Measurements from ENCODE around the gene KLRF1.

Gene KLRF1

DNA sequence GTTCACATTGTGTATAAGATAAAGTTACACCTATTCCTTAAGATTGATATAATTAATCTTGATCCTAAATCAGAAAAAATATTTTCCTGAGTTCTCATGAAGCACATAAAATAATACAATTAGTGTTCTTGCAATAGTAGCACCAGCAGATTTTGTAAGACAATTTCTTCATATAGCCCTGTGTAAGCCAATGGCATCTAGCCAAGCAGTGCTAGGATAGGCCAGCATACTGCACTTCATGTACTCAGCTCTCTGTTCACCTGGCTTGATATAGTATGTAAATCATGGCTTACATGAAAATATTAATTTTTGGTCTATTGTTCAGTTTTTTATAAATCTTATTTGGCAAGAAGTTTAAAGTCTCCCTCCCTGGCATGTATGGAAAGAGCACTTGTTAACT, 55.9 kb downstream of the KLRF1 start:
- no peak overlapping the region for H3K23ac ChIP-seq (ENCODE audit: low read depth, low read length, poor library complexity)
- no peak for DNase-seq (ENCODE audit: low spot score)
- H3K27me3 ChIP-seq (ENCODE audit: control insufficient read depth in 3 of 3, insufficient read depth in 3 of 3, low read depth in 1 of 3, low read length in 3 of 3), result no peaks in the 10 kb centered on the region
- no peak overlapping the region for H3K4ac ChIP-seq (ENCODE audit: low read length)
- H3K4me3 ChIP-seq (ENCODE audit: low read length in 2 of 2), result no peak overlapping the region
- H3K79me1 ChIP-seq (ENCODE audit: low read depth, low read length), result no peaks in the 10 kb centered on the region
- H2BK15ac ChIP-seq (ENCODE audit: low read length), result no peak overlapping the region
- no peak overlapping the region for H2BK12ac ChIP-seq (ENCODE audit: low read length)
- H4K91ac ChIP-seq (ENCODE audit: low read depth, low read length, poor library complexity), result no peak overlapping the region
- H3K9ac ChIP-seq (ENCODE audit: low read depth, low read length, poor library complexity), result no peak overlapping the region
- H2BK5ac ChIP-seq (ENCODE audit: low read length), result no peak overlapping the region
- H2AFZ ChIP-seq (ENCODE audit: low read length), result no peak overlapping the region
- H3K27ac ChIP-seq (replicated peaks; ENCODE audit: low read length), result no peak overlapping the region
- H3K18ac ChIP-seq (ENCODE audit: low read length), result no peak overlapping the region
- H3K4me1 ChIP-seq (ENCODE audit: control insufficient read depth in 2 of 2, insufficient read depth in 1 of 2, low read depth in 1 of 2, low read length in 2 of 2), result no peaks in the 10 kb centered on the region
- no peak overlapping the region for H2BK120ac ChIP-seq (ENCODE audit: low read depth, low read length)
- H3K9me3 ChIP-seq (replicated peaks in 1 of 2; ENCODE audit: control insufficient read depth in 2 of 2, insufficient read depth in 1 of 2, low read depth in 1 of 2, low read length in 2 of 2), result no peaks in the 10 kb centered on the region
- H3K36me3 ChIP-seq (replicated peaks in 1 of 2; ENCODE audit: control insufficient read depth in 2 of 2, insufficient read depth in 2 of 2, low read length in 2 of 2), result no peaks in the 10 kb centered on the region
- H2AK5ac ChIP-seq (ENCODE audit: low read depth, low read length), result no peak overlapping the region
- H3K4me2 ChIP-seq (ENCODE audit: insufficient read depth, low read length, poor library complexity, severe bottlenecking), result no peak overlapping the region
- no peak overlapping the region for H4K8ac ChIP-seq (ENCODE audit: low read depth, low read length)
- no peak overlapping the region for H3K14ac ChIP-seq (ENCODE audit: low read length)

DNA sequence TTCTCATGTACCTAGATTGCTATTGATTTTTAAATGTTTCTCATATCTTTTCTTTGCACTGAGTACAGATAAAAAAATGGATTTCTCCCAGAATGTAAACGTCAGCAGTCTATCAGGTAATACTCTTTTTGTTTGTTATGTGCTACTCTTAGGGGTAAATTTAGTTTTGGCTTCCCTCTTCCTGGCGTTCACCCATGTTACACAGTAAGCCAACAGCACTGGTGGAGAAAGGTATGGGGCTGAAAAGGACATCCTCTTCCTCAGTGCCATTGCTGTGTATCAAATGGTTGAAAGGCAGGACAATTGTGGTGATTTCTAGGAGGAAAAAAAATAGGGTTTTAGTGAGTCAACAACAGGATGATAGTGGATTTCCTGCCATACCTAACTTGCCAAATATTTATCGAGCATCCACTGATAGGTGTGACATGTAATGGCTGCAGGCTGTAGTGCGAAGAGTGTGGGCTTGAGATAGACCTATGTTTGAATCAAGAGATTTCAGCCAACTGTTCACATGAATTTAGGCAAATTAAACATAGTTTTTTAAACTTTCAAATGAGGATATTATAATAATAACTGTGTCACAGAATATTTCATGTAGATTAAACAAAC, 61.5 kb downstream of the KLRF1 start:
- H2BK12ac ChIP-seq (ENCODE audit: low read length), result no peak overlapping the region
- H2BK120ac ChIP-seq (ENCODE audit: low read depth, low read length), result no peak overlapping the region
- H3K23ac ChIP-seq (ENCODE audit: low read depth, low read length, poor library complexity), result no peak overlapping the region
- no peak overlapping the region for H3K18ac ChIP-seq (ENCODE audit: low read length)
- no peak overlapping the region for H2AK5ac ChIP-seq (ENCODE audit: low read depth, low read length)
- no peak overlapping the region for H3K9ac ChIP-seq (ENCODE audit: low read depth, low read length, poor library complexity)
- H3K27me3 ChIP-seq (ENCODE audit: control insufficient read depth in 3 of 3, insufficient read depth in 3 of 3, low read depth in 1 of 3, low read length in 3 of 3), result no peaks in the 10 kb centered on the region
- no peak overlapping the region for H3K14ac ChIP-seq (ENCODE audit: low read length)
- no peak overlapping the region for H3K4ac ChIP-seq (ENCODE audit: low read length)
- H4K8ac ChIP-seq (ENCODE audit: low read depth, low read length), result no peak overlapping the region
- DNase-seq (ENCODE audit: low spot score), result no peak
- no peak overlapping the region for H2BK5ac ChIP-seq (ENCODE audit: low read length)
- no peak overlapping the region for H3K27ac ChIP-seq (replicated peaks; ENCODE audit: low read length)
- H2BK15ac ChIP-seq (ENCODE audit: low read length), result no peak overlapping the region
- no peak overlapping the region for H2AFZ ChIP-seq (ENCODE audit: low read length)
- no peak overlapping the region for H4K91ac ChIP-seq (ENCODE audit: low read depth, low read length, poor library complexity)
- no peaks in the 10 kb centered on the region for H3K4me1 ChIP-seq (ENCODE audit: control insufficient read depth in 2 of 2, insufficient read depth in 1 of 2, low read depth in 1 of 2, low read length in 2 of 2)
- no peaks in the 10 kb centered on the region for H3K79me1 ChIP-seq (ENCODE audit: low read depth, low read length)
- no peak overlapping the region for H3K4me2 ChIP-seq (ENCODE audit: insufficient read depth, low read length, poor library complexity, severe bottlenecking)
- H3K9me3 ChIP-seq (replicated peaks in 1 of 2; ENCODE audit: control insufficient read depth in 2 of 2, insufficient read depth in 1 of 2, low read depth in 1 of 2, low read length in 2 of 2), result no peaks in the 10 kb centered on the region
- no peaks in the 10 kb centered on the region for H3K36me3 ChIP-seq (replicated peaks in 1 of 2; ENCODE audit: control insufficient read depth in 2 of 2, insufficient read depth in 2 of 2, low read length in 2 of 2)
- H3K4me3 ChIP-seq (ENCODE audit: low read length in 2 of 2), result no peak overlapping the region
- no CpG with 5 or more reads among the region's 4 CpGs for WGBS, 2 donors (ENCODE audit: extremely low coverage in 2 of 2, insufficient read length in 2 of 2, insufficient replicate concordance in 1 of 2)
